CD4-positive, alpha-beta T cell treated with Interleukin-6 at 100 ng/mL for 8 hours (primary cell): ENCODE data around the gene BICRA.

Experiments
- DNase-seq: peaks from one replicate; pipeline ENCODE4 v3.0.0-alpha.2; 2020; ENCODE audit warnings: mixed read lengths, low spot score

The BICRA gene

DNA sequence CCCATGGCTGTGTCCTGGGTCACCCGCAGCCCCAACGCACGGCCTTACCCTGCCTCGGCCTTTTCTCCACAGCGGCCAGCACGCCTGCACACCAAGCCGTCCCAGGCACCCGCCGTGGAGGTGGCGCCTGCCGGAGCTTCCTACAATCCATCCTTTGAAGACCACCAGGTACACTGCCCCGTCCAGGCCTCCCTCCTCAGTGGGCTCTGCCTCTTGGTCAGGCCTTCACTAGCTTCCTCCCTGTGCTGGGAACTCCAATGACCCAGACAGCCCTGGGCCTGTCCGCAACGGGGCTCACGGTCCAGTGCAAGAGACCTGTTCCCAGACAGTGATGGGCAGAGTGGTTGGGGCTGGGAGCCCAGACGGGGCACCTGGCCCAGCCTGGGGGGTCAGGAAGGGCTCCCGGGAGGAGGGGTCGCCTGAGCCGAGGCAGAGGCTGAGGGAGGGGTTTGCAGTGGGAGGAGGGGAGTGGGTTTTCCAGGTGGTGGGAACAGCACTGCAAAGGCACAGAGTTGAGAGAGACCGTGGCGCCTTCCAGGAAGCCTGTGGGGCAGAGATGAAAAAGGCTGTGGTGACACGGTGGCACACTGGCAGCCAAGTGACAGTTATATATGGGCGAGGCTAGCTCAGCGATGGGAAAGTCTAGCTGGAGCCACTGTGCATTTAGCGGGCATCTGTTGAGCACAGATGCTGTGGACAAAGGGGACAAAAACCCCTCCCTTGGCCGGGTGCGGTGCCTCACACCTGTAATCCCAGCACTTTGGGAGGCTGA, 143.7 kb downstream of the BICRA start:
- no peak for DNase-seq
